HFFc6 (cell line): Measurements from ENCODE around the gene TNFRSF19. TPM values are rescaled to one million over a fixed set of nuclear protein-coding genes. Genes with fewer than 3 reads are reported as not detected.

Experiments
- DNase-seq: peaks from one replicate; pipeline ENCODE4 v3.0.0-alpha.2; 2018
- H3K27ac Mint-ChIP-seq: 2 replicates; pipeline ENCODE4 v1.8.0; 2020; ENCODE audit warnings: mild to moderate bottlenecking, mixed read lengths
- H3K27me3 Mint-ChIP-seq: 2 replicates; pipeline ENCODE4 v1.8.0; 2021; ENCODE audit warnings: mild to moderate bottlenecking, moderate library complexity, mixed read lengths; ENCODE audit not compliant: insufficient read depth
- H3K36me3 Mint-ChIP-seq: 2 replicates; pipeline ENCODE4 v1.8.0; 2021; ENCODE audit warnings: low read depth, mixed read lengths
- H3K4me1 Mint-ChIP-seq: 2 replicates; pipeline ENCODE4 v1.8.0; 2020; ENCODE audit warnings: low read depth, mixed read lengths
- H3K4me3 Mint-ChIP-seq: 2 replicates; pipeline ENCODE4 v1.8.0; 2020; ENCODE audit warnings: mild to moderate bottlenecking, moderate library complexity, mixed read lengths
- H3K9me3 Mint-ChIP-seq: 2 replicates; pipeline ENCODE4 v1.8.0; 2020; ENCODE audit warnings: mild to moderate bottlenecking, mixed read lengths
- CTCF ChIP-seq: fragments of 200-600 bp; sonication (generic); IDR thresholded peaks from 2 replicates; pipeline ENCODE4 v1.5.0; 2021; ENCODE audit warnings: antibody characterized with exemption, mild to moderate bottlenecking
- total RNA-seq, 6 experiments: library from RNA; stranded (reverse); fragmentation: NEBNext Ultra II Directional; extraction: Animal tissue kit (Norgen Biotek cat#: 25700); gene quantifications; 2 replicates in 1 of 6; 3 replicates in 5 of 6; pipeline ENCODE4 v1.2.3, GENCODE V29; 2021

Gene TNFRSF19
- total RNA-seq, 6 experiments from 2014 or later: 5.9 to 10.1 (median 8.7) TPM

GRCh38 chr13:23617551-23618024, 47.4 kb downstream of the TNFRSF19 start:
- Mint-ChIP-seq H3K36me3 (peaks cover 8% of the 10 kb centered on the region; the same call in 1 of the 2 replicates), H3K27ac (peak overlapping the region; percentile 91), H3K4me3 (peak overlapping the region; percentile 48), H3K27me3 (no peaks in the 10 kb centered on the region; the same call in none of the 2 replicates), H3K9me3 (no peaks in the 10 kb centered on the region), H3K4me1 (peaks cover 53% of the 10 kb centered on the region)
- no peak for TF ChIP-seq CTCF
- DNase-seq: no peak

- H3K27ac Mint-ChIP-seq: peak overlapping the region; percentile 91
- no peak for TF ChIP-seq CTCF
- H3K36me3 Mint-ChIP-seq: peaks cover 14% of the 10 kb centered on the region; the same call in 1 of the 2 replicates
- no peaks in the 10 kb centered on the region; the same call in none of the 2 replicates for H3K27me3 Mint-ChIP-seq
- peaks cover 53% of the 10 kb centered on the region for H3K4me1 Mint-ChIP-seq
- peak; percentile 72 for DNase-seq
- H3K9me3 Mint-ChIP-seq: no peaks in the 10 kb centered on the region
- H3K4me3 Mint-ChIP-seq: peak overlapping the region; percentile 48
Measured at GRCh38 chr13:23618341-23618740, 48.1 kb downstream of the TNFRSF19 start.

GRCh38 chr13:23619068-23619855, 49.0 kb downstream of the TNFRSF19 start:
- Mint-ChIP-seq H3K9me3 (peaks cover 4% of the 10 kb centered on the region; the same call in 1 of the 2 replicates), H3K27me3 (no peaks in the 10 kb centered on the region; the same call in none of the 2 replicates), H3K36me3 (peaks cover 23% of the 10 kb centered on the region), H3K4me3 (no peak overlapping the region), H3K4me1 (peaks cover 53% of the 10 kb centered on the region), H3K27ac (peak overlapping the region; percentile 22)
- DNase-seq: no peak
- TF ChIP-seq CTCF: no peak

- no peak overlapping the region; the same call in 1 of the 2 replicates for H3K27ac Mint-ChIP-seq
Measured at GRCh38 chr13:23620211-23620610, 50.0 kb downstream of the TNFRSF19 start.

More at GRCh38 chr13:23620211-23620610, 50.0 kb downstream of the TNFRSF19 start:
- Mint-ChIP-seq H3K4me3 (no peak overlapping the region), H3K9me3 (peaks cover 4% of the 10 kb centered on the region; the same call in 1 of the 2 replicates), H3K36me3 (peaks cover 23% of the 10 kb centered on the region), H3K27me3 (no peaks in the 10 kb centered on the region; the same call in none of the 2 replicates), H3K4me1 (peaks cover 53% of the 10 kb centered on the region)
- TF ChIP-seq CTCF: no peak
- DNase-seq: no peak
